GM21786 (cell line): Measurements from ENCODE around the gene SNAP29.
"Not testable (repeated sequence)": the region's sequence is repeated elsewhere in the genome, so short reads cannot be mapped to it uniquely, and the experiment has no call there.

Experiments used
- ATAC-seq: cut with Tn5 transposase; IDR thresholded peaks from one replicate; pipeline ENCODE4 v1.9.1; 2021; ENCODE audit not compliant: unreplicated experiment

Gene SNAP29

GRCh38 chr22:20927940-20928572, 69.2 kb downstream of the SNAP29 start:
- ATAC-seq, result no peak

GRCh38 chr22:20928573-20928967, 69.8 kb downstream of the SNAP29 start:
- ATAC-seq, result no peak

DNA sequence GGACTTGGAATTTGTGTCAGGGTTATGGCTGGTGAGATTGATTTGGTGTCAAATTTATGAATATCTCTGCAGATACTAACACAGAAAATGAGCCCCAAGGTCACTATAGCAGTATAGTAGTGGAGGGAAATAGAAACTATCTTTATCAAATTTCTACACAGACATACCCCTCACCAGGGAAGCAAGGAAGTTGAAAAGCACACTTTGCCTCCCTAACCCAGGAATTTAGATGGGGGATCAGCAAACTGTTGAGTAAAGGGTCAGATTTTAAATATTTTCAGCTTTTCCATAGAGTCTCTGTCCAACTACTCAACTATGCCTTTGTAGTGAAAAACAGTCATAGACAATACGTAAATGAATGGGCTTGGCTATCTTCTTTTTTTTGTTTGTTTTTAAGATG, 71.2 kb downstream of the SNAP29 start:
- ATAC-seq, result no peak

DNA sequence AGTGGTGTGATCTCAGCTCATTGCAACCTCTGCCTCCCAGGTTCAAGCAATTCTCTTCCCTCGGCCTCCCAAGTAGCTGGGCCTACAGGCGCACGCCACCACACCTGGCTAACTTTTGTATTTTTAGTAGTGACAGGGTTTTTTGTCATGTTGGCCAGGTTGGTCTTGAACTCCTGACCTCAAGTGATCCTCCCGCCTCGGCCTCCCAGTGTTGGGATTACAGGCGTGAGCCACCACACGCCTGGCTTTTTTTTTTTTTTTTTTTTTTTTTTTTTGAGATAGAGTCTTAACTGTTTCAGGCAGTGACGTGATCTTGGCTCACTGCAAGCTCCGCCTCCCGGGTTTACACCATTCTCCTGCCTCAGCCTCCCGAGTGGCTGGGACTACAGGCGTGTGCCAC, 71.6 kb downstream of the SNAP29 start:
- not testable (repeated sequence) for ATAC-seq

GRCh38 chr22:20931126-20931654, 72.4 kb downstream of the SNAP29 start:
- no peak for ATAC-seq

DNA sequence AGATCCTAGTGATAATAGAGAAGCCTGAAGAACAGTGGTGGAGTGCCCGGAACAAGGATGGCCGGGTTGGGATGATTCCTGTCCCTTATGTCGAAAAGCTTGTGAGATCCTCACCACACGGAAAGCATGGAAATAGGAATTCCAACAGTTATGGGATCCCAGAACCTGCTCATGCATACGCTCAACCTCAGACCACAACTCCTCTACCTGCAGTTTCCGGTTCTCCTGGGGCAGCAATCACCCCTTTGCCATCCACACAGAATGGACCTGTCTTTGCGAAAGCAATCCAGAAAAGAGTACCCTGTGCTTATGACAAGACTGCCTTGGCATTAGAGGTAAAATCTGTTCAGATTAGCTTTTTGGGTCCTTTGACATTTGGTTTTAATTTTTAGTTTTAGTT, 75.1 kb downstream of the SNAP29 start:
- no peak for ATAC-seq

DNA sequence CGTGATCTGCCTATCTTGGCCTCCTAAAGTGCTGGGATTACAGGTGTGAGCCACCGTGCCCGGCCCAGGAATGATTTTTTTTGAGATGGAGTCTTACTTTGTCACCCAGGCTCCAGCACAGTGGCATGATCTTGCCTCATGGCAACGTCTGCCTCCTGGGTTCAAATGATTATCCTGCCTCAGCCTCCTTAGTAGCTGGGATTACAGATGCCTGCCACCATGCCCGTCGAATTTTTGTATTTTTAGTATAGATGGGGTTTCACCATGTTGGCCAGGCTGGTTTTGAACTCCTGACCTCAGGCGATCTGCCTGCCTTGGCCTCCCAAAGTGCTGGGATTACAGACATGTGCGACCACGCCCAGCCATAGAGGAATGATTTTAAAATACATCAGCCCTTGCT, 76.2 kb downstream of the SNAP29 start:
- ATAC-seq, result not testable (repeated sequence)

DNA sequence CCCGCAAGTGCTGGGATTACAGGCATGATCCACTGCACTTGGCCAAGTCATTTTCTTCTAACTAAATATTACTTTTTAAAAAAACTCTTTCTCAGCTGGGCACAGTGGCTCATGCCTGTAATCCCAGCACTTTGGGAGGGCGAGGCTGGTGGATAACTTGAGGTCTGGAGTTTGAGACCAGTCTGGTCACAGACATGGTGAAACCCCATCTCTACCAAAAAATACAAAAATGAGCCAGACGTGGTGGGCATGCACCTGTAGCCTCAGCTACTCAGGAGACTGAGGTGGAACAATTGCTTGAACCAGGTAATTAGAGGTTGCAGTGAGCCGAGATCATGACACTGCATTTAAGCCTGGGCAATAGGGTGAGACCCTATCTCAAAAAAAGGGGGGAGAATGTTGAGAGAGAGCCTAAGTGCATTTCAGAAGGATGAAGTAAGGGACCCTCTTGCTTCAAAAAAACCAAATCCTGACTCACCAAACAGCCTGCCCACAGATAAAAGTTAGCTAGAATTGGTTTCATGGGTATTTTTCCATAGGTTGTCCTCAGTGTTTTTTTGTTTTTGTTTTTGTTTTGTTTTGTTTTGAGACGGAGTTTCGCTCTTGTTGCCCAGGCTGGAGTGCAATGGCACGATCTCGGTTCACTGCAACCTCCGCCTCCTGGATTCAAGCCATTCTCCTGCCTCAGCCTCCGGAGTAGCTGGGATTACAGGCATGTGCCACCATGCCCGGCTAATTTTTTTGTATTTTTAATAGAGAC, 77.2 kb downstream of the SNAP29 start:
- ATAC-seq, result not testable (repeated sequence)

DNA sequence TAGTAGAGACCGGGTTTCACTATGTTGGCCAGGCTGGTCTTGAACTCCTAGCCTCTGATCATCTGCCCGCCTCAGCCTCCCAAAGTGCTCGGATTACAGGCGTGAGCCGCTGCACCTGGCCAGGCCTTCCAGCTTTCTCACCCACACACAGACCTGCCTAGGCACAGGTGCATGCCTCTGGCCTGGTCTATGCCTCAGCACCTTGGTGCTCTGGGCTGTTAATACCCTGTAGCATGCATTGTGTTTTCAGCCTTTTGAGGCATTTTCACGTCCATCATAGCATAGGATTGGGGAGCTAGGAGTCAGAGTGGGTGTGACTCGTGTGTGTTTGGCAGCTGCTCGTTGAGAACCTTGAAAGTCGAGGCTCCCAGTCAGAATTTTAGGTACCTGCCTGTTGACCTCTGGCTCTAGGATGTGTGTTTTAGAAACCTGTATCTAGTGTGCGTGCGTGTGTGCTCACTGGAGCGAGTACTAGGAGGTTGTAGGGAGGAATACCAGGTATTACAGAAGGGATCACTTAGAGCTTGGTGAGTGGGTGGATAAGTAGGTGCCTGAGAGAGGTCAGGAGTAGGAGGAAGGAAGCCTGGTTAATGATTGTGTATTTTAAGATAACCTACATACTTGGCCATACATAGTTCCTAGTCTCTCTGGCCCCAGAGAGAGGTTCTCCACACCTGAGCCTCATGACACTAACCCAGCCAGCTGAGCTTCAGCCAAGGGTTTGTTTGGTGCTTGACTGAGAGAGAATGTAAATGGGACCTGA, 78.4 kb downstream of the SNAP29 start:
- ATAC-seq, result no peak

DNA sequence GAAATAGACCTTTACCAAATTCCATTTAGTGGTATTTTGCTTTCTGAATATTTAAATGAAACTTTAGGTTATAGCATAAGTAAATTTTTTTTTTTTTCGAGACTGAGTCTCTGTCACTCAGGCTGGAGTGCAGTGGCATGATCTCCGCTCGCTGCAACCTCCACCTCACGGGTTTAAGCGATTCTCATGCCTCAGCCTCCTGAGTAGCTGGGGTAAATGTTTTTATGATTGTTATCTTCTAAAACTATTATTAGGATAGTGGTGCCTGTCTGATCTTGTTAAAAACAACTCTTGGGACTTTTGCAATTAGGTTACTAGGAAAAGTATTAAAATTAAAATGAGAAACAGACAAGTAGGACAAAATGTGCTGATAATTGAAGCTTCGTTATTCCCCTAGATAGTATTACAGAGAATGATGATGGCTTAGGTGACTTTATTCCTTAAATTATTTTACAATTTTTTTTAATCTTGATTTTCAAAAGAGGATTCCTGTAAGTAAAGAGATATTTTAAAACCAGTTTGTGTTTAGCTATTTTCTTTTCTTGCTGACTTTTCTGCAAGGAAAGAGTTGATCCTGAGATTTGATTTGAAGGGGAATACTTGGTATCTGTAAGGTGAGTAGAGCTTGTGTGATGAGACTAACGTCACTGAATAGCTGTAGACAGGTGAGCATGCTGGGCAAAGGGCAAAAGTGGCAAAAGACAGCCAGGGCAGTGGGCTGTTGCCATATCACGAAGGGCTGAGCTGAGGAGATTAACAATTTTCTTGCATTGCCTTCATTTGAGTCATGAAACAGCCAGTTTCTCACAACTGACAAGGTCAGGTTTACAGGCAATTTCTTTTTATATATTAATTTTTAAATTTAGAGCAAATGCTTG, 79.2 kb downstream of the SNAP29 start:
- ATAC-seq, result no peak

DNA sequence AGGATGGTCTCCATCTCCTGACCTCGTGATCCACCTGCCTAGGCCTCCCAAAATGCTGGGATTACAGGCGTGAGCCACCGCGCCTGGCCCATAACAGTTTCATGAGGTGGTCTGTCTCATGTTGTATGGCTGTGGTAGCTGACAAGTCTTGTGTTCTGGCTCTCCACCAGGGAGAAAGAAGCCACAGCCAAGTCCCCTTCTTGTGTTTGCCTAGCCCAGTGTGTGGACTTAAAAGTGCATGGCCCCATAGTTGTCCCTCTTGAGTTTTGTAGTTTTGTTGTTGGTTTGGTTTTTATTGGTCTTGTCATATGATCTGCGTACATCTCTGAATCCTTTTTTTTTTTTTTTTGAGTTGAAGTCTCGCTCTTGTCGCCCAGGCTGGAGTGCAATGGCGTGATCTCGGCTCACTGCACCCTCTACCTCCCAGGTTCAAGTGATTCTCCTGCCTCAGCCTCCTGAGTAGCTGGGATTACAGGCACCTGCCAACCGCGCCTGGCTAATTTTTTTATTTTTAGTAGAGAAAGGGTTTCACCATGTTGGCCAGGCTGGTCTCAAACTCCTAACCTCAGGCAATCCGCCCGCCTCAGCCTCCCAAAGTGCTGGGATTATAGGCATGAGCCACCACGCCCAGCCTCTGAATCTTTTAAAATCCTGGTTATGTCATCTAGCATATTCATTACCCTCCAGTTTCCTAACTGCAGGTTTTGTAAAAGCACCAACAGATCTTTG, 80.8 kb downstream of the SNAP29 start:
- not testable (repeated sequence) for ATAC-seq

GRCh38 chr22:20940186-20940651, 81.4 kb downstream of the SNAP29 start:
- no peak for ATAC-seq
